Coronary artery (tissue), 2 donors: ENCODE measurements around the gene RARA.
A peak's percentile ranks its signal among the peaks of the same experiment; 100 is the strongest.
"Not testable (repeated sequence)": the region's sequence is repeated elsewhere in the genome, so short reads cannot be mapped to it uniquely, and the experiment has no call there.

ENCODE experiments used
- DNase-seq: peaks from one replicate; pipeline ENCODE4 v3.0.0-alpha.2; 2017; ENCODE audit warnings: low spot score
- H3K27ac ChIP-seq, 2 donors: fragments of 200-600 bp; sonication (generic); one replicate each; pipeline ENCODE4 v1.5.1; 2016 to 2019
- H3K4me3 ChIP-seq: fragments of 200-600 bp; sonication (generic); 2 replicates; pipeline ENCODE4 v1.5.1; 2016; ENCODE audit warnings: mild to moderate bottlenecking, moderate library complexity
- TF ChIP-seq, protein P1 (sequence below): fragments of 200-600 bp; sonication (generic); IDR thresholded peaks from one replicate; pipeline ENCODE4 v1.5.1; 2019; ENCODE audit warnings: antibody characterized with exemption

RARA gene

DNA sequence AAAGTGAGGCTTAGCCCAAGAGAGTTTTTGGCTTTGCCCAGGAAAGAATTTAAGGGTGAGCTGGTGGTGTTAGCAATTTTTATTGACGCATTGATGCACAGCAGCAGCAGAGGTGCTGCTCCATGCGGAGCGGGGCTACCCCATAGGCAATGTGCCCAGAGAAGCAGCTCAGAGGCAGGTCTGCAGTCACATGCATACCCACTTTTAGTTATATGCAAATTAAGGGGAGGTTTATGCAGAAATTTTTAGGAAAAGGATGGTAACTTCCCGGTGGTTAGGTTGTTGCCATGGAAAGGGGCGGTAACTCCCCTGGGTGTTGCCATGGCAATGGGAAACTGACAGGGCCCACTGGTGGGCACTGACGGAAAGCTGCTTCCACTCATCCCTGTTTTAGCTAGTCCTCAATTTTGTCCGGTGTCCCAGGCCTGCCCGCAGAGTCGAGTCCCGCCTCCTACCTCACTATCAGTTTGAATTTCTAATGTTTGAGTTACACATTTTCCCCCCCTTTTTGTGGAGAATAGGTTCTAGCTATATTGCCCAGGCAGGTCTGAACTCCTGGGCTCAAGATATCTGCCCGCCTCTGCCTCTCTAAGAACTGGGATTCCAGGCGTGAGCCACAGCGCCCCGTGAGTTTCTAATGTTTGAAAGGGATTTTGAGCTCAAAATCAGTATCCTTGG, 66.0 kb downstream of the RARA start:
- Histone ChIP-seq H3K27ac (no peak overlapping the region), H3K4me3 (no peak overlapping the region)
- no peak for DNase-seq
- TF ChIP-seq, protein P1, sequence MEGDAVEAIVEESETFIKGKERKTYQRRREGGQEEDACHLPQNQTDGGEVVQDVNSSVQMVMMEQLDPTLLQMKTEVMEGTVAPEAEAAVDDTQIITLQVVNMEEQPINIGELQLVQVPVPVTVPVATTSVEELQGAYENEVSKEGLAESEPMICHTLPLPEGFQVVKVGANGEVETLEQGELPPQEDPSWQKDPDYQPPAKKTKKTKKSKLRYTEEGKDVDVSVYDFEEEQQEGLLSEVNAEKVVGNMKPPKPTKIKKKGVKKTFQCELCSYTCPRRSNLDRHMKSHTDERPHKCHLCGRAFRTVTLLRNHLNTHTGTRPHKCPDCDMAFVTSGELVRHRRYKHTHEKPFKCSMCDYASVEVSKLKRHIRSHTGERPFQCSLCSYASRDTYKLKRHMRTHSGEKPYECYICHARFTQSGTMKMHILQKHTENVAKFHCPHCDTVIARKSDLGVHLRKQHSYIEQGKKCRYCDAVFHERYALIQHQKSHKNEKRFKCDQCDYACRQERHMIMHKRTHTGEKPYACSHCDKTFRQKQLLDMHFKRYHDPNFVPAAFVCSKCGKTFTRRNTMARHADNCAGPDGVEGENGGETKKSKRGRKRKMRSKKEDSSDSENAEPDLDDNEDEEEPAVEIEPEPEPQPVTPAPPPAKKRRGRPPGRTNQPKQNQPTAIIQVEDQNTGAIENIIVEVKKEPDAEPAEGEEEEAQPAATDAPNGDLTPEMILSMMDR = no peak

DNA sequence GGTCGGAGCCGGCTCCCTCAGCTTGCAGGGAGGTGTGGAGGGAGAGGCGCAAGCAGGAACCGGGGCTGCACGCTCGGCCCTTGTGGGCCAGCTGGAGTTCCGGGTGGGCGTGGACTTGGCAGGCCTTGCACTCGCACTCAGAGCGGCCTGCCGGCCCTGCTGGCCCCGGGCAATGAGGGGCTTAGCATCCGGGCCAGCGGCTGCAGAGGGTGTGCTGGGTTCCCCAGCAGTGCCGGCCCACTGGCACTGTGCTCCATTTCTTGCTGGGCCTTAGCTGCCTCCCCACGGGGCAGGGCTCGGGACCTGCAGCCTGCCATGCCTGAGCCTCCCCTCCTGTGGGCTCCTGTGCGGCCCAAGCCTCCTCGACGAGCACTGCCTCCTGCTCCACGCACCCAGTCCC, 66.8 kb downstream of the RARA start:
- not testable (repeated sequence) for DNase-seq, H3K27ac ChIP-seq, H3K4me3 ChIP-seq

DNA sequence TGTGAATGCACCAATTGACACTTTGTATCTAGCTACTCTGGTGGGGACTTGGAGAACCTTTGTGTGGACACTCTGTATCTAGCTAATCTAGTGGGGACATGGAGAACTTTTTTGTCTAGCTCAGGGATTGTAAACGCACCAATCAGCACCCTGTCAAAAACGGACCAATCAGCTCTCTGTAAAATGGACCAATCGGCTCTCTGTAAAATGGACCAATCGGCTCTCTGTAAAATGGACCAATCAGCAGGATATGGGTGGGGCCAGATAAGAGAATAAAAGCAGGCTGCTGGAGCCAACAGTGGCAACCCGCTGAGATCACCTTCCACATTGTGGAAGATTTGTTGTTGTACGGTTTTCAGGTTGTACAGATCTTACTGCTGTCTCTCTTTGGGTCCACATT, 67.6 kb downstream of the RARA start:
- not testable (repeated sequence) for H3K27ac ChIP-seq, H3K4me3 ChIP-seq, DNase-seq

DNA sequence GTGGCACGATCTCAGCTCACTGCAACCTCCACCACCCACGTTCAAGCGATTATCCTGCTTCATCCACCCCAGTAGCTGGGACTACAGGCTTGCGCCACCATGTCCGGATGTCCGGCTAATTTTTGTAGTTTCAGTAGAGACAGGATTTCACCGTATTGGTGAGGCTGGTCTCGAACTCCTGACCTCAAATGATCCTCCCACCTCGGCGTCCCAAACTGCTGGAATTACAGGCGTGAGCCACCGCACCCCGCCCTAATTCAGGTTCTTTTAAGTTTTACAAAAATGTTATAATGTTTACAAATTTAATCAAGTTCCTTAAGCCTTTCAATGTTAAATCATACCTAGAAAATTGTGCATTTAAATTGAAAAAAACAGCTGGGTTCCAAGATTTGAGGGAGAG, 68.9 kb downstream of the RARA start:
- H3K4me3 ChIP-seq = no peak overlapping the region

DNA sequence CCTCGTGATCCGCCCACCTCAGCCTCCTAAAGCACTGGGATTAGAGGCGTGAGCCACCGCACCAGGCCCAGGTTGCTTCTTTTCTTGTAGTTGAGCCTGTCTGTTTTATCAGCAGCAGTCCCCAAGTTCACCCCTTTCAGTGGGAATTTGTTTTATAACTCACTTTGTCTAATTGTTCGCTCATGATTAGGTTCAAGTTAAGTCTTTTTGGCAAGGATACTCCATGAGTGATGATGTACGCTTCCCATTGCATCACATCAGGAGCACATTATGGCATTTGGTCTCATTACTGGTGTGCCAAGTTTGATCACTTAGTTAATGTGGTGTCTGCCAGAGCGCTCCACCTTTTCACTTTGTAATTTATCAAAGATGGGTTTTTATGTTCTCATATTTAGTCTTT, 70.0 kb downstream of the RARA start:
- no peak for DNase-seq
- TF ChIP-seq, protein P1 = no peak
- no peak overlapping the region for H3K27ac ChIP-seq
- H3K4me3 ChIP-seq = no peak overlapping the region

More for the DNA sequence above, 68.9 kb downstream of the RARA start:
- DNase-seq = no peak
- H3K27ac ChIP-seq = no peak overlapping the region
- TF ChIP-seq, protein P1 = no peak

DNA sequence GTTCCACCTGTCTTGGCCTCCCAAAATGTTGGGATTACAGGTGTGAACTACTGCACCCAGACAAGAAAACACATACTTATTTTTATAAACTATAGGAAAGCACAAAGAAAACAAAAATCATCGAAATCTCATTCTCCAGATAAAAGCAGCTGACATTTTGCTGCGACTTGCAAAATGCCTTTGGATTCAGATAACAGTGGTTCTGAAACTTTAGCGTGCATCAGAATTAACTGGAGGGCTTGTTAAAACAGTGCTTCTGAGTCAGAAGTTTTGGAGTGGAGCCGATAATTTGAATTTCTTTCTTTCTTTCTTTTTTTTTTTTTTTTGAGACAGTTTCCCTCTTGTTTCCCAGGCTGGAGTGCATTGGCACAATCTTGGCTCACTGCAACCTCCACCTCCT, 73.3 kb downstream of the RARA start:
- TF ChIP-seq, protein P1 = no peak
- Histone ChIP-seq H3K27ac (no peak overlapping the region), H3K4me3 (no peak overlapping the region)
- DNase-seq = no peak

DNA sequence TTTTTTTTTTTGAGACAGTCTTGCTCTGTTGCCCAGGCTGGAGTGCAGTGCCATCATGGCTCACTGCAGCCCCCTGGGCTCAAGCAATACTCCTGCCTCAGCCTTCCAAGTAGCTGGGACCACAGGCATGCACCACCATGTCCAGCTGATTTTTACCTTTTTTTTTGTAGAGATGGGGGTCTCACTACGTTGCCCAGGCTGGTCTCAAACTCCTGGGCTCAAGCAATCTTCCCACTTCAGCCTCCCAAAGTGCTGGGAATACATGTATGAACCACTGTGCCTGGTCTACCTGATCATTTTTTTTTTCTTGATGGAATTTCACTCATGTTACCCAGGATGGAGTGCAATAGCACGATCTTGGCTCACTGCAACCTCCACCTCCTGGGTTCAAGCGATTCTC, 77.6 kb downstream of the RARA start:
- H3K27ac ChIP-seq, DNase-seq, H3K4me3 ChIP-seq: not testable (repeated sequence)

DNA sequence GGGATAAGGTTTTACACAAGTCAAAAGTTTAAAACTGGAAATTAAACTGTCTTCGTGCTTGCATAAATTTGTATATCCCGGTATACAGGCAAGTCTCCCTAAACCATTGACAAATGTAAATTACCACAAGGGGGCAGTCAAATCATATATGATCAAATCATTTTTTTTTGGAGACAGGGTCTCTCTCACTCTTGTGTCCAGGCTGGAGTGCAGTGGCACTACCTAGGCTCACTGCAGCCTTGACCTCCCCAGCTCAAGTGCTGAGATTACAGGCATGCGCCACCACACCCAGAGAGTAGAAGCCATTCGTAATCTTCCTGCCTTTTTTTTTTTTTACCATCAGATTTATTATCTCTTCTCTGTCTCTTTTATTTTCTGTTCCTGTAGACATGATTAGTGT, 90.2 kb downstream of the RARA start:
- no peak overlapping the region for H3K4me3 ChIP-seq
- TF ChIP-seq, protein P1 = peak; percentile 37
- no peak overlapping the region for H3K27ac ChIP-seq
- no peak for DNase-seq

DNA sequence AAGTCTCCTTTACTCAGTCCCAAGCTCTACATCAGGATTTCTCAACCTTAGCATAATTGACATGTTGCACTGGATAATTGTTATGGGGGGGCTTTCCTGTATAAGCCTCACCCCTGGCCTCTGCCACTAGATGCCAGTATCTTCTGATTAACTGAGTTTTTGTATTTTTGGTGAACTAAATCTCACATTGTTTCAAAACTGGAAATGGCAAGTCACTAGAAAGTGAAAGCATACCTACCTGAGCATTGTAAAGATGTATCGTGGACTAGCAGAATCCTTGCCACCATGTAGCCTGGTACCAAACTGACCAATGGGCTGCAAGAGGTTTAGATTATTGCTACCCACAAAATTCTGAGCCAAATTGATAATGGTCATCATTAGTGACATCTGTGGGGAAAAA, 93.7 kb downstream of the RARA start:
- TF ChIP-seq, protein P1 = no peak
- H3K27ac ChIP-seq = no peak overlapping the region
- no peak for DNase-seq
- no peak overlapping the region for H3K4me3 ChIP-seq
